NT2/D1 (cell line): ENCODE data around the gene FBLN2.

Experiments used
- SUZ12 ChIP-seq: IDR thresholded peaks from 2 replicates; pipeline ENCODE4 v1.6.1; 2011; ENCODE audit not compliant: insufficient read length, insufficient read depth; ENCODE audit errors: extremely low read depth
- ZNF274 ChIP-seq: IDR thresholded peaks from 2 replicates; pipeline ENCODE4 v1.6.1; 2011; ENCODE audit warnings: mild to moderate bottlenecking, low read depth, low read length

- TF ChIP-seq ZNF274 (no peak), SUZ12 (no peak)
Measured at GRCh38 chr3:13624021-13624420, 75.1 kb downstream of the FBLN2 start.
